Neural progenitor cell (in vitro differentiated cells): Measurements from ENCODE around the gene HPSE2. TPM values are rescaled to one million over a fixed set of nuclear protein-coding genes. Genes with fewer than 3 reads are reported as not detected.

Experiments
- DNase-seq: peaks from one replicate; pipeline ENCODE4 v3.0.0-alpha.2; 2016; ENCODE audit warnings: low spot score
- H2AFZ ChIP-seq: fragments of 200-600 bp; sonication (generic); replicated peaks from 2 replicates; pipeline ENCODE4 v1.6.1; 2016; ENCODE audit warnings: antibody characterized with exemption
- H3F3A ChIP-seq: fragments of 200-600 bp; sonication (generic); 2 replicates; pipeline ENCODE4 v1.6.1; 2016; ENCODE audit warnings: antibody characterized with exemption, low read depth
- H3K27ac ChIP-seq: fragments of 200-600 bp; sonication (generic); 2 replicates; pipeline ENCODE4 v1.5.1; 2016; ENCODE audit warnings: mild to moderate bottlenecking
- H3K27me3 ChIP-seq: fragments of 200-600 bp; sonication (generic); 2 replicates; pipeline ENCODE4 v1.6.1; 2016; ENCODE audit warnings: mild to moderate bottlenecking, moderate library complexity
- H3K36me3 ChIP-seq: fragments of 200-600 bp; sonication (generic); 2 replicates; pipeline ENCODE4 v1.5.1; 2016
- H3K4me1 ChIP-seq: fragments of 200-600 bp; sonication (generic); 2 replicates; pipeline ENCODE4 v1.6.1; 2016; ENCODE audit warnings: mixed run types
- H3K4me2 ChIP-seq: fragments of 200-600 bp; sonication (generic); 2 replicates; pipeline ENCODE4 v1.6.1; 2016
- H3K4me3 ChIP-seq: fragments of 200-600 bp; sonication (generic); 2 replicates; pipeline ENCODE4 v1.5.1; 2016
- H3K79me2 ChIP-seq: fragments of 200-600 bp; sonication (generic); 2 replicates; pipeline ENCODE4 v1.6.1; 2016; ENCODE audit warnings: low read depth
- H3K9ac ChIP-seq: fragments of 200-600 bp; sonication (generic); 2 replicates; pipeline ENCODE4 v1.6.1; 2016
- H3K9me3 ChIP-seq: fragments of 200-600 bp; sonication (generic); 2 replicates; pipeline ENCODE4 v1.5.1; 2016; ENCODE audit warnings: low read depth
- H4K20me1 ChIP-seq: fragments of 200-600 bp; sonication (generic); 2 replicates; pipeline ENCODE4 v1.6.1; 2016; ENCODE audit warnings: low read depth
- H3K27ac Mint-ChIP-seq: 3 replicates; pipeline ENCODE4 v1.8.0; 2021; ENCODE audit warnings: mixed read lengths
- H3K27me3 Mint-ChIP-seq: 2 replicates; pipeline ENCODE4 v1.8.0; 2022; ENCODE audit warnings: low read depth, mild to moderate bottlenecking, inconsistent platforms, moderate library complexity, mixed read lengths; ENCODE audit not compliant: insufficient read depth
- H3K36me3 Mint-ChIP-seq: 3 replicates; pipeline ENCODE4 v1.8.0; 2021; ENCODE audit warnings: mixed read lengths
- H3K4me1 Mint-ChIP-seq: 3 replicates; pipeline ENCODE4 v1.8.0; 2021; ENCODE audit warnings: mixed read lengths
- H3K4me3 Mint-ChIP-seq: 3 replicates; pipeline ENCODE4 v1.8.0; 2021; ENCODE audit warnings: mild to moderate bottlenecking, moderate library complexity, mixed read lengths
- H3K9me3 Mint-ChIP-seq: 3 replicates; pipeline ENCODE4 v1.8.0; 2020; ENCODE audit warnings: mixed read lengths
- CTCF ChIP-seq: fragments of 200-600 bp; sonication (generic); IDR thresholded peaks from 2 replicates; pipeline ENCODE4 v1.5.1; 2017; ENCODE audit warnings: antibody characterized with exemption, mild to moderate bottlenecking
- EZH2 ChIP-seq: fragments of 200-600 bp; sonication (generic); IDR thresholded peaks from 2 replicates; pipeline ENCODE4 v1.6.1; 2017; ENCODE audit warnings: antibody characterized with exemption, mild to moderate bottlenecking, moderate library complexity
- EZH2phosphoT487 ChIP-seq: fragments of 200-600 bp; sonication (generic); IDR thresholded peaks from 2 replicates; pipeline ENCODE4 v1.6.1; 2017; ENCODE audit warnings: antibody characterized with exemption
- total RNA-seq: library from RNA; depleted of rRNA; stranded (reverse); fragments of >200 nt; gene quantifications from 2 replicates; pipeline ENCODE4 v1.2.3, GENCODE V29; 2015; ENCODE audit warnings: low replicate concordance

Gene HPSE2
- total RNA-seq, 1 donor from 2014 or later, result 3.4 TPM

GRCh38 chr10:98589007-98589406, 646.6 kb downstream of the HPSE2 start:
- Mint-ChIP-seq H3K9me3 (no peaks in the 10 kb centered on the region), H3K27me3 (no peaks in the 10 kb centered on the region), H3K36me3 (no peaks in the 10 kb centered on the region), H3K27ac (no peak overlapping the region), H3K4me3 (no peak overlapping the region), H3K4me1 (no peaks in the 10 kb centered on the region)
- no peak overlapping the region for H3K27ac ChIP-seq
- H2AFZ ChIP-seq, result no peak overlapping the region
- no peaks in the 10 kb centered on the region for H3F3A ChIP-seq
- no peaks in the 10 kb centered on the region for H3K4me1 ChIP-seq
- no peaks in the 10 kb centered on the region for H3K27me3 ChIP-seq
- no peak overlapping the region for H3K9ac ChIP-seq
- H3K36me3 ChIP-seq, result no peaks in the 10 kb centered on the region
- no peak overlapping the region for H3K4me2 ChIP-seq
- H3K9me3 ChIP-seq, result no peaks in the 10 kb centered on the region
- no peaks in the 10 kb centered on the region for H3K79me2 ChIP-seq
- no peaks in the 10 kb centered on the region for H4K20me1 ChIP-seq
- no peak overlapping the region for H3K4me3 ChIP-seq
- no peak for DNase-seq
- TF ChIP-seq EZH2 (no peak), CTCF (no peak), EZH2phosphoT487 (no peak)

GRCh38 chr10:98587156-98587837, 648.4 kb downstream of the HPSE2 start:
- H3K27ac Mint-ChIP-seq, result no peak overlapping the region

GRCh38 chr10:98586096-98586495, 649.6 kb downstream of the HPSE2 start:
- Mint-ChIP-seq H3K27me3 (no peaks in the 10 kb centered on the region), H3K4me3 (no peak overlapping the region), H3K27ac (no peak overlapping the region), H3K4me1 (no peaks in the 10 kb centered on the region), H3K36me3 (no peaks in the 10 kb centered on the region), H3K9me3 (no peaks in the 10 kb centered on the region)
- H3K27me3 ChIP-seq, result no peaks in the 10 kb centered on the region
- H3K4me3 ChIP-seq, result no peak overlapping the region
- no peak for DNase-seq
- H4K20me1 ChIP-seq, result no peaks in the 10 kb centered on the region
- H3K27ac ChIP-seq, result no peak overlapping the region
- no peaks in the 10 kb centered on the region for H3K9me3 ChIP-seq
- H3K4me1 ChIP-seq, result no peaks in the 10 kb centered on the region
- no peak overlapping the region for H3K4me2 ChIP-seq
- H3K79me2 ChIP-seq, result no peaks in the 10 kb centered on the region
- H2AFZ ChIP-seq, result no peak overlapping the region
- no peaks in the 10 kb centered on the region for H3K36me3 ChIP-seq
- TF ChIP-seq EZH2 (no peak), CTCF (no peak), EZH2phosphoT487 (no peak)
- no peaks in the 10 kb centered on the region for H3F3A ChIP-seq
- H3K9ac ChIP-seq, result no peak overlapping the region

More at GRCh38 chr10:98587156-98587837, 648.4 kb downstream of the HPSE2 start:
- H3K36me3 Mint-ChIP-seq, result no peaks in the 10 kb centered on the region
- H3K9me3 Mint-ChIP-seq, result no peaks in the 10 kb centered on the region
- Histone ChIP-seq H3K27me3 (no peaks in the 10 kb centered on the region), H3K4me3 (no peak overlapping the region), H3K36me3 (no peaks in the 10 kb centered on the region), H4K20me1 (no peaks in the 10 kb centered on the region), H3F3A (no peaks in the 10 kb centered on the region), H3K79me2 (no peaks in the 10 kb centered on the region), H3K9ac (no peak overlapping the region), H3K4me2 (no peak overlapping the region), H3K27ac (no peak overlapping the region), H2AFZ (peak overlapping the region; percentile 12), H3K4me1 (no peaks in the 10 kb centered on the region), H3K9me3 (no peaks in the 10 kb centered on the region)
- no peaks in the 10 kb centered on the region for H3K27me3 Mint-ChIP-seq
- no peak for DNase-seq
- TF ChIP-seq CTCF, result no peak
- no peak for TF ChIP-seq EZH2
- TF ChIP-seq EZH2phosphoT487, result no peak
- H3K4me3 Mint-ChIP-seq, result no peak overlapping the region
- H3K4me1 Mint-ChIP-seq, result no peaks in the 10 kb centered on the region
